Muscle layer of colon (tissue), 2 donors: ENCODE data around the gene DOCK11.

ENCODE experiments used
- H3K27ac ChIP-seq: one replicate; pipeline ENCODE4 v1.7.0; 2013; ENCODE audit warnings: low read depth, mild to moderate bottlenecking, low read length, moderate library complexity
- H3K27me3 ChIP-seq, 2 donors: one replicate each; pipeline ENCODE4 v1.7.0; 2013; ENCODE audit warnings: low read length in 2 of 2, mild to moderate bottlenecking in 2 of 2; ENCODE audit not compliant: insufficient read depth in 2 of 2, control insufficient read depth in 1 of 2
- H3K36me3 ChIP-seq: one replicate; pipeline ENCODE4 v1.7.0; 2013; ENCODE audit warnings: mild to moderate bottlenecking, low read length; ENCODE audit not compliant: insufficient read depth
- H3K4me1 ChIP-seq: one replicate; pipeline ENCODE4 v1.7.0; 2013; ENCODE audit warnings: mild to moderate bottlenecking, low read length; ENCODE audit not compliant: insufficient read depth
- H3K4me3 ChIP-seq, 2 donors: one replicate each; pipeline ENCODE4 v1.7.0; 2013; ENCODE audit warnings: low read length in 2 of 2, low read depth in 1 of 2, mild to moderate bottlenecking in 1 of 2, moderate library complexity in 1 of 2
- H3K9ac ChIP-seq: one replicate; pipeline ENCODE4 v1.7.0; 2013; ENCODE audit warnings: low read length
- H3K9me3 ChIP-seq: one replicate; pipeline ENCODE4 v1.7.0; 2013; ENCODE audit warnings: mild to moderate bottlenecking, low read length
- donor health status: abdominal sarcoma.
- donor health status: Adenocarcinoma of cecum.

DOCK11 gene

GRCh38 chrX:118536687-118537461 lies 41.3 kb downstream of the DOCK11 start:
- Histone ChIP-seq H3K27ac (no peak overlapping the region), H3K9ac (no peak overlapping the region), H3K9me3 (no peaks in the 10 kb centered on the region), H3K27me3 (no peaks in the 10 kb centered on the region), H3K4me1 (peaks cover 25% of the 10 kb centered on the region), H3K4me3 (no peak overlapping the region), H3K36me3 (no peaks in the 10 kb centered on the region)

- Histone ChIP-seq H3K9ac (no peak overlapping the region), H3K4me1 (peaks cover 25% of the 10 kb centered on the region), H3K27ac (no peak overlapping the region), H3K27me3 (no peaks in the 10 kb centered on the region), H3K36me3 (no peaks in the 10 kb centered on the region), H3K4me3 (no peak overlapping the region), H3K9me3 (no peaks in the 10 kb centered on the region)
Measured at GRCh38 chrX:118538386-118538785, 42.8 kb downstream of the DOCK11 start.

DNA sequence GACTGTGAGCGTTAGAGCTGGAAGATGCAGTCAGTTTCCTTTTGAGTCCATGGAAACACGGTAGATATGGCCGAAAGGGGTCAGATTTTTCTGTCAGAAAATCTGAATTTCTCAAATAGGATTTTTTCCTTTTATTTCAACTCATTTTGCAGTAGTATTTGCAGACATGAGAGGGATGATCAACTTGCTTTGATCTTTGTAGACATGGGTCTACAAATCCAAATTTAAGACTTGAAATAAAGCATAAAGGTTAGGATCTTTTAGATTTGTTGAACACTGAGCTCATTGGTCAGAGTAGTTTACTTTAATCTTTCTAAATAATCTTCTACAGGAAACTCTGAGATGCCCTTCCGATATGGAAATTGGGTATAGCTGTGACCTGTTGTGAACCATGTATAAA lies 44.7 kb downstream of the DOCK11 start:
- no peak overlapping the region for H3K27ac ChIP-seq
- H3K9me3 ChIP-seq: no peaks in the 10 kb centered on the region
- peaks cover 17% of the 10 kb centered on the region for H3K4me1 ChIP-seq
- no peak overlapping the region for H3K9ac ChIP-seq
- H3K36me3 ChIP-seq: no peaks in the 10 kb centered on the region
- H3K4me3 ChIP-seq: no peak overlapping the region
- no peaks in the 10 kb centered on the region for H3K27me3 ChIP-seq

DNA sequence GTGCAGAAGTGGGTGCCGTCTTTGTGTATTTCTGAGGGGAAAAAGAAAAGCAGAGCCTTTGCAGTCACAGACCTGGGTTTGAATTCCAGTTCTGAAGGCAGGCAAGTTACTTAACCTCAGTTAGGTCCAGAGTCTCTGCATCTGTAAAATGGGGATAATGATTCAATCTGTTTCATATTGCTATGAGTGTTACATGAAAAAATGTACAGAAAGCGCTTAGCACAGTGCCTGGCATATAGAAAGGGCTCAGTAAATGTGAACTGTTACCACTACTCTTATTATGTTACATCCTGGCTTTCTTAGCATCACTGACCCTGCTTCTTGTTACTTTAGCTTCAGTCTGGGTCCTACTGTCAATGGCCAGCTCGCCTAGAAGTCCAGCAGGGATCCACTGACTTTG lies 45.9 kb downstream of the DOCK11 start:
- H3K27me3 ChIP-seq: no peaks in the 10 kb centered on the region
- H3K36me3 ChIP-seq: no peaks in the 10 kb centered on the region
- H3K4me1 ChIP-seq: peaks cover 8% of the 10 kb centered on the region
- H3K9me3 ChIP-seq: no peaks in the 10 kb centered on the region
- no peak overlapping the region for H3K9ac ChIP-seq
- H3K4me3 ChIP-seq: no peak overlapping the region
- H3K27ac ChIP-seq: no peak overlapping the region

GRCh38 chrX:118545510-118545909 lies 49.9 kb downstream of the DOCK11 start:
- H3K27me3 ChIP-seq: no peaks in the 10 kb centered on the region
- H3K9ac ChIP-seq: no peak overlapping the region
- H3K4me3 ChIP-seq: no peak overlapping the region
- H3K9me3 ChIP-seq: no peaks in the 10 kb centered on the region
- H3K4me1 ChIP-seq: no peaks in the 10 kb centered on the region
- H3K27ac ChIP-seq: no peak overlapping the region
- H3K36me3 ChIP-seq: no peaks in the 10 kb centered on the region

DNA sequence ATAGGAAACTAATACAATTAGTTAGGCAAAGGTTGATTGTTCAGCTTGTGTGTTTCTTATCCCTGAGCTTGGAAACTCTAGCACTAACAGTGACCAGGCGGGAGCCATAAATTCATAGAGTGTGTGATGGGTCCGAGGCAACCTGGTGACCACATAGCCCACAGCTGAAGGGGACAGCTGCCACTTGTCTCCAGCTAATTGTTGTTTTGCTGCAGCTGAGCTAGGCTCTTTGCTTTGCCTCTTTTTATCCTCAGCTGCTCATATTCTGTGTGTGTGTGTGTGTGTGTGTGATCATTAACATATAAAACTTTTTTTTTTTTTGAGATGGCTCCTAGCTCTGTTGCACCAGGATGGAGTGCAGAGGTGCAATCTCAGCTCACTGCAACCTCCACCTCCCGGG lies 53.2 kb downstream of the DOCK11 start:
- H3K9ac ChIP-seq: no peak overlapping the region
- no peaks in the 10 kb centered on the region for H3K36me3 ChIP-seq
- no peaks in the 10 kb centered on the region for H3K4me1 ChIP-seq
- no peak overlapping the region for H3K27ac ChIP-seq
- H3K4me3 ChIP-seq: no peak overlapping the region
- H3K9me3 ChIP-seq: no peaks in the 10 kb centered on the region
- no peaks in the 10 kb centered on the region for H3K27me3 ChIP-seq

GRCh38 chrX:118550792-118551191 lies 55.2 kb downstream of the DOCK11 start:
- Histone ChIP-seq H3K9ac (no peak overlapping the region), H3K36me3 (no peaks in the 10 kb centered on the region), H3K4me1 (no peaks in the 10 kb centered on the region), H3K9me3 (no peaks in the 10 kb centered on the region), H3K27ac (no peak overlapping the region), H3K4me3 (no peak overlapping the region), H3K27me3 (no peaks in the 10 kb centered on the region)

- H3K4me3 ChIP-seq: no peak overlapping the region
- no peaks in the 10 kb centered on the region for H3K4me1 ChIP-seq
- no peak overlapping the region for H3K27ac ChIP-seq
- no peak overlapping the region for H3K9ac ChIP-seq
- H3K9me3 ChIP-seq: no peaks in the 10 kb centered on the region
- no peaks in the 10 kb centered on the region for H3K36me3 ChIP-seq
- no peaks in the 10 kb centered on the region for H3K27me3 ChIP-seq
Measured at GRCh38 chrX:118551426-118551825, 55.8 kb downstream of the DOCK11 start.

- Histone ChIP-seq H3K9me3 (no peaks in the 10 kb centered on the region), H3K4me3 (no peak overlapping the region), H3K27ac (no peak overlapping the region), H3K4me1 (no peaks in the 10 kb centered on the region), H3K9ac (no peak overlapping the region), H3K27me3 (no peaks in the 10 kb centered on the region), H3K36me3 (no peaks in the 10 kb centered on the region)
Measured at GRCh38 chrX:118552121-118552900, 56.7 kb downstream of the DOCK11 start.

GRCh38 chrX:118553042-118553710 lies 57.6 kb downstream of the DOCK11 start:
- Histone ChIP-seq H3K36me3 (no peaks in the 10 kb centered on the region), H3K27ac (no peak overlapping the region), H3K4me1 (no peaks in the 10 kb centered on the region), H3K27me3 (no peaks in the 10 kb centered on the region), H3K9ac (no peak overlapping the region), H3K9me3 (no peaks in the 10 kb centered on the region), H3K4me3 (no peak overlapping the region)

- Histone ChIP-seq H3K9me3 (no peaks in the 10 kb centered on the region), H3K27ac (no peak overlapping the region), H3K9ac (no peak overlapping the region), H3K36me3 (no peaks in the 10 kb centered on the region), H3K27me3 (no peaks in the 10 kb centered on the region), H3K4me3 (no peak overlapping the region), H3K4me1 (no peaks in the 10 kb centered on the region)
Measured at GRCh38 chrX:118554511-118554910, 58.9 kb downstream of the DOCK11 start.
